ENCODE measurements around the gene ANKRD63. TPM values are rescaled to one million over a fixed set of nuclear protein-coding genes. Genes with fewer than 3 reads are reported as not detected.

ANKRD63 gene
- total and polyA plus RNA-seq, 2 of the 13 experiments (the other 11 are each of a cell fraction or from before 2014, with no cell fraction given), result not detected

DNA sequence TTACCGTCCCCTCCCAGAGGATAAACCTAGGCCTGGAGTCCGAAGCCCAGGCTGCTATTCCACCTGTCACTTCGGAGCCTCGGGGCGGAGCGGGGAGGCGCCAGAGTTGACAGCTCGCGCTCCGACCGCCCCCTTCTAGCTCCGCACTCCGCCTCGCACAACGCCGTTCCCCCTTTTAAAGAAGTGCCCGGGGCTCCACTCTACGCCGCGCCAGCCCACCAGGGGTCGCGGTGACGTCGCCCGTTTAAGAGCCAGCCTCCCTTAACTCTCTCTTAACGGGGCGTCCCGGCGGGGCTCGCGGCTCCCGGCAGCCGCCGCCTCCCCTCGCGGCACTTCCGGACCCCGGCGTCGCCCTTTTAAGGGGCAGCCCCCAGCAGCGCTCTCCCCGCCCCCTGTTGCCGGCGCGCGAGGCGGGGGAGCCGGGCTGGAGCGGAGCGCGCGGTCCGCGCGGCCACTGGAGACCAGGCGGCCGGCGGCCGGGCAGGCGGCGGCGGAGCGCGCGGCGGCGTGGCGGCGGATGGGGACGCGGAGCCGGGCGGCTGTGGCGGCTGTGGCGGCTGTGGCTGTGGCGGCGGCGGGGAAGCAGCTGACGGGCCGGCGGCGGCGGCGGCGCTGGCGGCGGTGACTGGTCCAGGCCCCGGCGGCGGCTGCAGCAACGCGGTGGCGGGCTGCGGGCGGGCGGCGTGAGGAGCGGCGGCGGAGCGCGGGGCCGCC lies 40.5 kb upstream of the ANKRD63 start, which contains the start of gene INAFM2 (continued):
- TF ChIP-seq, protein P1, sequence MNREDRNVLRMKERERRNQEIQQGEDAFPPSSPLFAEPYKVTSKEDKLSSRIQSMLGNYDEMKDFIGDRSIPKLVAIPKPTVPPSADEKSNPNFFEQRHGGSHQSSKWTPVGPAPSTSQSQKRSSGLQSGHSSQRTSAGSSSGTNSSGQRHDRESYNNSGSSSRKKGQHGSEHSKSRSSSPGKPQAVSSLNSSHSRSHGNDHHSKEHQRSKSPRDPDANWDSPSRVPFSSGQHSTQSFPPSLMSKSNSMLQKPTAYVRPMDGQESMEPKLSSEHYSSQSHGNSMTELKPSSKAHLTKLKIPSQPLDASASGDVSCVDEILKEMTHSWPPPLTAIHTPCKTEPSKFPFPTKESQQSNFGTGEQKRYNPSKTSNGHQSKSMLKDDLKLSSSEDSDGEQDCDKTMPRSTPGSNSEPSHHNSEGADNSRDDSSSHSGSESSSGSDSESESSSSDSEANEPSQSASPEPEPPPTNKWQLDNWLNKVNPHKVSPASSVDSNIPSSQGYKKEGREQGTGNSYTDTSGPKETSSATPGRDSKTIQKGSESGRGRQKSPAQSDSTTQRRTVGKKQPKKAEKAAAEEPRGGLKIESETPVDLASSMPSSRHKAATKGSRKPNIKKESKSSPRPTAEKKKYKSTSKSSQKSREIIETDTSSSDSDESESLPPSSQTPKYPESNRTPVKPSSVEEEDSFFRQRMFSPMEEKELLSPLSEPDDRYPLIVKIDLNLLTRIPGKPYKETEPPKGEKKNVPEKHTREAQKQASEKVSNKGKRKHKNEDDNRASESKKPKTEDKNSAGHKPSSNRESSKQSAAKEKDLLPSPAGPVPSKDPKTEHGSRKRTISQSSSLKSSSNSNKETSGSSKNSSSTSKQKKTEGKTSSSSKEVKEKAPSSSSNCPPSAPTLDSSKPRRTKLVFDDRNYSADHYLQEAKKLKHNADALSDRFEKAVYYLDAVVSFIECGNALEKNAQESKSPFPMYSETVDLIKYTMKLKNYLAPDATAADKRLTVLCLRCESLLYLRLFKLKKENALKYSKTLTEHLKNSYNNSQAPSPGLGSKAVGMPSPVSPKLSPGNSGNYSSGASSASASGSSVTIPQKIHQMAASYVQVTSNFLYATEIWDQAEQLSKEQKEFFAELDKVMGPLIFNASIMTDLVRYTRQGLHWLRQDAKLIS (CRISPR knock-in tag; IDR thresholded peaks at IDR 0.05), result no peak
- TF ChIP-seq, protein P2, sequence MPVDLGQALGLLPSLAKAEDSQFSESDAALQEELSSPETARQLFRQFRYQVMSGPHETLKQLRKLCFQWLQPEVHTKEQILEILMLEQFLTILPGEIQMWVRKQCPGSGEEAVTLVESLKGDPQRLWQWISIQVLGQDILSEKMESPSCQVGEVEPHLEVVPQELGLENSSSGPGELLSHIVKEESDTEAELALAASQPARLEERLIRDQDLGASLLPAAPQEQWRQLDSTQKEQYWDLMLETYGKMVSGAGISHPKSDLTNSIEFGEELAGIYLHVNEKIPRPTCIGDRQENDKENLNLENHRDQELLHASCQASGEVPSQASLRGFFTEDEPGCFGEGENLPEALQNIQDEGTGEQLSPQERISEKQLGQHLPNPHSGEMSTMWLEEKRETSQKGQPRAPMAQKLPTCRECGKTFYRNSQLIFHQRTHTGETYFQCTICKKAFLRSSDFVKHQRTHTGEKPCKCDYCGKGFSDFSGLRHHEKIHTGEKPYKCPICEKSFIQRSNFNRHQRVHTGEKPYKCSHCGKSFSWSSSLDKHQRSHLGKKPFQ (CRISPR knock-in tag; IDR thresholded peaks at IDR 0.05; ENCODE audit: insufficient replicate concordance), result no peak
- TF ChIP-seq MZF1 (CRISPR knock-in tag; IDR thresholded peaks at IDR 0.05; ENCODE audit: borderline replicate concordance) (no peak), GTF3A (CRISPR knock-in tag; conservative IDR thresholded peaks at IDR 0.05) (no peak), MTA3 (CRISPR knock-in tag; IDR thresholded peaks at IDR 0.05) (no peak), ZMYM4 (CRISPR knock-in tag; IDR thresholded peaks at IDR 0.05) (peak; percentile 62), ZNF674 (CRISPR knock-in tag; IDR thresholded peaks at IDR 0.05; ENCODE audit: low read depth) (no peak), MAX (IDR thresholded peaks at IDR 0.05) (peak; percentile 94), HOXA5 (CRISPR knock-in tag; IDR thresholded peaks at IDR 0.05) (peak; percentile 72; the same call in 1 of the 2 replicates), THAP11 (CRISPR knock-in tag; IDR thresholded peaks at IDR 0.05) (peak; percentile 66), ZNF530 (CRISPR knock-in tag; IDR thresholded peaks at IDR 0.05; ENCODE audit: low read depth) (no peak), MXD4 (CRISPR knock-in tag; IDR thresholded peaks at IDR 0.05) (peak; percentile 82), ARNT (IDR thresholded peaks at IDR 0.05) (no peak), DMAP1 (CRISPR knock-in tag; IDR thresholded peaks at IDR 0.05) (no peak), TMF1 (CRISPR knock-in tag; IDR thresholded peaks at IDR 0.05; ENCODE audit: low read depth) (no peak), SRSF1 (optimal IDR thresholded peaks at IDR 0.05; ENCODE audit: low read depth, low read length) (no peak), CREM (IDR thresholded peaks at IDR 0.05) (no peak), CREM (CRISPR knock-in tag; IDR thresholded peaks at IDR 0.05) (no peak), PBX2 (CRISPR knock-in tag; IDR thresholded peaks at IDR 0.05) (no peak), ZNF33A (CRISPR knock-in tag; IDR thresholded peaks at IDR 0.05; ENCODE audit: borderline replicate concordance) (no peak), KMT2A (CRISPR knock-in tag; IDR thresholded peaks at IDR 0.05) (no peak; the same call in 1 of the 2 replicates), NFIB (CRISPR knock-in tag; IDR thresholded peaks at IDR 0.05; ENCODE audit: borderline replicate concordance) (no peak)
- TF ChIP-seq, protein P3, sequence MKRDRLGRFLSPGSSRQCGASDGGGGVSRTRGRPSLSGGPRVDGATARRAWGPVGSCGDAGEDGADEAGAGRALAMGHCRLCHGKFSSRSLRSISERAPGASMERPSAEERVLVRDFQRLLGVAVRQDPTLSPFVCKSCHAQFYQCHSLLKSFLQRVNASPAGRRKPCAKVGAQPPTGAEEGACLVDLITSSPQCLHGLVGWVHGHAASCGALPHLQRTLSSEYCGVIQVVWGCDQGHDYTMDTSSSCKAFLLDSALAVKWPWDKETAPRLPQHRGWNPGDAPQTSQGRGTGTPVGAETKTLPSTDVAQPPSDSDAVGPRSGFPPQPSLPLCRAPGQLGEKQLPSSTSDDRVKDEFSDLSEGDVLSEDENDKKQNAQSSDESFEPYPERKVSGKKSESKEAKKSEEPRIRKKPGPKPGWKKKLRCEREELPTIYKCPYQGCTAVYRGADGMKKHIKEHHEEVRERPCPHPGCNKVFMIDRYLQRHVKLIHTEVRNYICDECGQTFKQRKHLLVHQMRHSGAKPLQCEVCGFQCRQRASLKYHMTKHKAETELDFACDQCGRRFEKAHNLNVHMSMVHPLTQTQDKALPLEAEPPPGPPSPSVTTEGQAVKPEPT (CRISPR knock-in tag; IDR thresholded peaks at IDR 0.05; ENCODE audit: low read depth), result peak; percentile 76; the same call in 1 of the 2 replicates
